ENCODE data around the gene EGFL7. TPM values are rescaled to one million over a fixed set of nuclear protein-coding genes. Genes with fewer than 3 reads are reported as not detected.

The EGFL7 gene
- total and polyA plus RNA-seq, 2 of the 8 experiments (the other 6 are each of a cell fraction or from before 2014, with no cell fraction given), result 37.8 to 53.4 TPM

GRCh38 chr9:136707849-136708517 is 45.3 kb downstream of the EGFL7 start (continued):
- no peak for TF ChIP-seq CHD2 (IDR thresholded peaks at IDR 0.05; ENCODE audit: low read length)
- TF ChIP-seq SP1 (IDR thresholded peaks at IDR 0.05; ENCODE audit: low read depth, low read length), result no peak
- no peak for TF ChIP-seq RFX5 (IDR thresholded peaks at IDR 0.05; ENCODE audit: borderline replicate concordance, low read depth, low read length)
- no peak for TF ChIP-seq HDAC6 (IDR thresholded peaks at IDR 0.05; ENCODE audit: low read depth, low read length)
- TF ChIP-seq SIX5 (IDR thresholded peaks at IDR 0.05; ENCODE audit: low read depth, low read length), result no peak
- TF ChIP-seq RXRA (IDR thresholded peaks at IDR 0.05; ENCODE audit: insufficient read depth, low read depth, low read length), result no peak
